ENCODE results near the gene SPACA7. TPM values are rescaled to one million over a fixed set of nuclear protein-coding genes. Genes with fewer than 3 reads are reported as not detected.

The SPACA7 gene
- total RNA-seq, 1 experiment from 2014 or later = not detected

DNA sequence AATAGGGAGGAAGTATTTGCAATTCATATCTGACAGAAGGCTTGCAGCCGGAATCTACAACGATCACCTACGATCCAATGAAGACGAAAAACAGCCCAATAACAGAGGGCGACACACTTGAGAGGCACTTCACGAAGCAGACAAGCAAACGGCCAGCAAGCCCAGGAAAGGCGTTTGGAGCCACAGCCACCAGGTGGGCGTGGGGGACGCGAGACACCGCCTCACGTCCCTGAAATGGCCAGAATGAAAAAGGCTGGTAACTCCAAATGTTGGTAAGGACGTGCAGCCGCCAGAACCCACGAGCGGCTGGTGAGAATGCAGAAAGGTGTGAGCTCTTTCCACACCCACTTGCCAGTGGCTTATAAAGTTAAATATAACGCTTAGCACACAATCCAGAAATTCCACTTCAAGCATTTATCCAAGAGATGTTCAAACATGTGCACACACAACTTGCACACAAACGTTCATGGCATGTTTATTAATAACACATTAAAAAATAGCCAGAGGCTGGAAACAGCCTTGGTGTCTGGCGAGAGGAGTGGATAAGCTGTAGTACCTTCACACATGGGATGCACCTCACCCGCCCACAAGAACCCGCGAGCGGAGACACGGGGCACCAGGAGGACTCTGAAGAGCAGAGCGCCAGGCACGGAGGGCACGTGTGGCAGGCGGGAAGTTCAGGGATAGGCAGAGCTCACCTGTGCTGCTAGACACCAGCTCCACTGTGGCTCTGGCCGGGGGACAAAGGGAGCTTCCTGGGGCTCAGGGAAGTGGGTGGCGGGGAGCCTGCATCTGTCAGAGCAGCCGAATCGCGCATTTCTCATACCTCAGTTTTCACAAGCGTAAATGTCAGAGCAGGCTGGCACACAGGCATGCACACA lies 89.3 kb downstream of the SPACA7 start:
- intact Hi-C loops (cut with micrococcal nuclease) = no loop called here
- Histone ChIP-seq H3K4me2 (ENCODE audit: low read length) (no peak overlapping the region), H3K27ac (ENCODE audit: low read depth, low read length) (no peak overlapping the region), H3K79me2 (ENCODE audit: insufficient read depth, low read length) (no peaks in the 10 kb centered on the region), H3K4me1 (ENCODE audit: control insufficient read depth in 1 of 2, insufficient read depth in 2 of 2, low read length in 2 of 2) (no peaks in the 10 kb centered on the region), H3K9ac (ENCODE audit: low read length) (no peak overlapping the region), H3K4me3 (replicated peaks in 1 of 2; ENCODE audit: low read depth in 1 of 2, low read length in 2 of 2) (no peak overlapping the region), H2AFZ (ENCODE audit: low read depth, low read length, poor library complexity, severe bottlenecking) (no peak overlapping the region), H4K20me1 (ENCODE audit: insufficient read depth) (no peaks in the 10 kb centered on the region), H3K9me2 (ENCODE audit: insufficient read depth) (no peaks in the 10 kb centered on the region), H3K27me3 (ENCODE audit: insufficient read depth, low read length) (no peaks in the 10 kb centered on the region), H3K36me3 (ENCODE audit: control insufficient read depth in 1 of 2, insufficient read depth in 2 of 2, low read length in 2 of 2) (no peaks in the 10 kb centered on the region), H3K9me3 (ENCODE audit: control insufficient read depth in 1 of 2, insufficient read depth in 1 of 2, low read depth in 1 of 2, low read length in 2 of 2) (no peaks in the 10 kb centered on the region)
- POLR2A ChIA-PET = no interaction called here
- CTCF ChIA-PET = no interaction called here
- DNase-seq (ENCODE audit: low read depth, low spot score) (no peak), ATAC-seq (no peak)
- TF ChIP-seq MAX (IDR thresholded peaks at IDR 0.05) (no peak), SP1 (IDR thresholded peaks at IDR 0.05; ENCODE audit: low read depth) (no peak)
- TF ChIP-seq, protein P1, sequence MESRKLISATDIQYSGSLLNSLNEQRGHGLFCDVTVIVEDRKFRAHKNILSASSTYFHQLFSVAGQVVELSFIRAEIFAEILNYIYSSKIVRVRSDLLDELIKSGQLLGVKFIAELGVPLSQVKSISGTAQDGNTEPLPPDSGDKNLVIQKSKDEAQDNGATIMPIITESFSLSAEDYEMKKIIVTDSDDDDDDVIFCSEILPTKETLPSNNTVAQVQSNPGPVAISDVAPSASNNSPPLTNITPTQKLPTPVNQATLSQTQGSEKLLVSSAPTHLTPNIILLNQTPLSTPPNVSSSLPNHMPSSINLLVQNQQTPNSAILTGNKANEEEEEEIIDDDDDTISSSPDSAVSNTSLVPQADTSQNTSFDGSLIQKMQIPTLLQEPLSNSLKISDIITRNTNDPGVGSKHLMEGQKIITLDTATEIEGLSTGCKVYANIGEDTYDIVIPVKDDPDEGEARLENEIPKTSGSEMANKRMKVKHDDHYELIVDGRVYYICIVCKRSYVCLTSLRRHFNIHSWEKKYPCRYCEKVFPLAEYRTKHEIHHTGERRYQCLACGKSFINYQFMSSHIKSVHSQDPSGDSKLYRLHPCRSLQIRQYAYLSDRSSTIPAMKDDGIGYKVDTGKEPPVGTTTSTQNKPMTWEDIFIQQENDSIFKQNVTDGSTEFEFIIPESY (IDR thresholded peaks at IDR 0.05; ENCODE audit: extremely low read depth, insufficient replicate concordance, low read length) = no peak
- RAD21 ChIA-PET (ENCODE audit: low non-redundant PET in 1 of 2, low total read pairs in 2 of 2, uncharacterized antibody in 2 of 2, unreplicated experiment in 2 of 2) = no interaction called here
- no TSS peak for BruUV-seq (replicated peaks)

Measured in HCT116 (cell line).